Panc1 (cell line): Measurements from ENCODE around the gene NUP50. TPM values are rescaled to one million over a fixed set of nuclear protein-coding genes. Genes with fewer than 3 reads are reported as not detected.

Experiments used
- ATAC-seq: fragments of 200-7000 bp; cut with Tn5 transposase; 2 replicates; pipeline ENCODE4 v1.9.1; 2020; ENCODE audit warnings: mild to moderate bottlenecking, moderate library complexity
- BruUV-seq: library from RNA; stranded (reverse); fragments of 400-500 nt; replicated peaks from 2 replicates; lab custom pipeline; 2021; lab: Mats Ljungman, UMichigan
- CTCF ChIA-PET: fragments of 300-600 bp; sonication (Branson Sonifier 250); formaldehyde crosslinking; loops from one replicate; lab custom pipeline; 2022; ENCODE audit warnings: antibody characterized with exemption; lab: Charles Lee
- POLR2A ChIA-PET: fragments of 300-600 bp; sonication (Branson Sonifier 250); formaldehyde crosslinking; loops from one replicate; lab custom pipeline; 2022; ENCODE audit warnings: antibody characterized with exemption; lab: Charles Lee
- DNase-seq: peaks from one replicate; pipeline ENCODE4 v3.0.0-alpha.2; 2010; ENCODE audit warnings: low read depth, low spot score
- H3K27ac ChIP-seq: 2 replicates; pipeline ENCODE4 v1.5.1; 2011; ENCODE audit warnings: mild to moderate bottlenecking, low read length, inconsistent platforms
- H3K27me3 ChIP-seq: fragments of 200-500 bp; sonication (Bioruptor generic); 2 replicates; pipeline ENCODE4 v1.6.0; 2014; ENCODE audit warnings: low read length, inconsistent platforms; ENCODE audit not compliant: control insufficient read depth, insufficient read depth
- H3K36me3 ChIP-seq: fragments of 200-500 bp; sonication (Bioruptor generic); 2 replicates; pipeline ENCODE4 v1.5.1; 2014; ENCODE audit warnings: inconsistent platforms, mild to moderate bottlenecking, low read length, moderate library complexity; ENCODE audit not compliant: control insufficient read depth, insufficient read depth
- H3K4me1 ChIP-seq: 2 replicates; pipeline ENCODE4 v1.5.1; 2011; ENCODE audit warnings: inconsistent platforms, mild to moderate bottlenecking, low read length, moderate library complexity; ENCODE audit not compliant: control insufficient read depth, insufficient read depth
- H3K4me3 ChIP-seq, 2 experiments: 2 replicates each; pipeline ENCODE4 v1.5.1; 2011 to 2012; ENCODE audit warnings: low read depth in 2 of 2, low read length in 2 of 2, mild to moderate bottlenecking in 2 of 2, inconsistent platforms in 1 of 2, moderate library complexity in 1 of 2
- H3K9me3 ChIP-seq: fragments of 200-500 bp; sonication (Bioruptor generic); 2 replicates; pipeline ENCODE4 v1.5.1; 2014; ENCODE audit warnings: low read depth, mild to moderate bottlenecking, inconsistent platforms, low read length, moderate library complexity; ENCODE audit not compliant: control insufficient read depth, insufficient read depth
- CTCF ChIP-seq: fragments of 450-650 bp; IDR thresholded peaks from 2 replicates; pipeline ENCODE4 v1.5.1; 2017; ENCODE audit warnings: mild to moderate bottlenecking
- POLR2AphosphoS5 ChIP-seq: IDR thresholded peaks from 2 replicates; pipeline ENCODE4 v1.6.1; 2012; ENCODE audit warnings: mild to moderate bottlenecking, low read depth, low read length, moderate library complexity
- REST ChIP-seq, 2 experiments: IDR thresholded peaks; 2 replicates each; pipeline ENCODE4 v1.6.1; 2011 to 2012; ENCODE audit warnings: low read depth in 2 of 2, control low read depth in 1 of 2, low read length in 1 of 2, mild to moderate bottlenecking in 1 of 2, moderate library complexity in 1 of 2; ENCODE audit not compliant: insufficient read depth in 1 of 2
- SIN3A ChIP-seq: IDR thresholded peaks from 2 replicates; pipeline ENCODE4 v1.6.1; 2012; ENCODE audit warnings: low read depth, mild to moderate bottlenecking, low read length, moderate library complexity, borderline replicate concordance; ENCODE audit not compliant: insufficient read depth
- TCF7L2 ChIP-seq: IDR thresholded peaks from 2 replicates; pipeline ENCODE4 v1.6.1; 2011; ENCODE audit warnings: mild to moderate bottlenecking, low read depth, low read length, inconsistent platforms
- in situ Hi-C: cut with HindIII; loops from 2 replicates; pipeline ENCODE4 v1.10.0; 2016; ENCODE audit warnings: low sequenced_read_pairs, low pct_unique_long_range_greater_than_20kb
- intact Hi-C: fragments of 100-400 bp; cut with micrococcal nuclease; formaldehyde crosslinking; loops from one replicate; pipeline ENCODE4 v1.10.0; 2022; ENCODE audit not compliant: unreplicated experiment
- total RNA-seq: library from RNA; stranded (reverse); gene quantifications from one replicate; pipeline ENCODE4 v1.2.1, GENCODE V29; 2021; ENCODE audit not compliant: unreplicated experiment

The NUP50 gene
- total RNA-seq, 1 experiment from 2014 or later, result 52.1 TPM

GRCh38 chr22:45155050-45155840, 8.5 kb upstream of the NUP50 start:
- BruUV-seq, result no TSS peak
- TF ChIP-seq CTCF (no peak), REST (IDR thresholded peaks at IDR 0.05; ENCODE audit: insufficient read depth in 1 of 2, low read depth in 2 of 2, low read length in 1 of 2) (no peak), POLR2AphosphoS5 (no peak), SIN3A (no peak), TCF7L2 (no peak)
- no peaks in the 10 kb centered on the region for H3K27me3 ChIP-seq
- peaks cover 11% of the 10 kb centered on the region for H3K4me1 ChIP-seq
- H3K36me3 ChIP-seq, result no peaks in the 10 kb centered on the region; the same call in 1 of the 2 replicates
- no peak overlapping the region for H3K27ac ChIP-seq
- POLR2A ChIA-PET, result no interaction called here
- H3K4me3 ChIP-seq, result no peak overlapping the region
- ATAC-seq (no peak; the same call in 1 of the 2 replicates), DNase-seq (no peak)
- in situ Hi-C loops, result no loop called here
- intact Hi-C loops, result no loop called here
- H3K9me3 ChIP-seq, result no peaks in the 10 kb centered on the region
- CTCF ChIA-PET, result no interaction called here

GRCh38 chr22:45157907-45158306, 5.8 kb upstream of the NUP50 start:
- H3K9me3 ChIP-seq, result no peaks in the 10 kb centered on the region
- DNase-seq, result no peak
- in situ Hi-C loops (no loop called here), intact Hi-C loops (no loop called here)
- no peak for ATAC-seq
- no peak overlapping the region for H3K4me3 ChIP-seq
- H3K27me3 ChIP-seq, result no peaks in the 10 kb centered on the region
- H3K27ac ChIP-seq, result no peak overlapping the region
- peaks cover 15% of the 10 kb centered on the region for H3K4me1 ChIP-seq
- no peak for TF ChIP-seq POLR2AphosphoS5
- TF ChIP-seq TCF7L2, result no peak
- no peak for TF ChIP-seq REST (IDR thresholded peaks at IDR 0.05; ENCODE audit: insufficient read depth in 1 of 2, low read depth in 2 of 2, low read length in 1 of 2)
- no peak for TF ChIP-seq CTCF
- ChIA-PET CTCF (no interaction called here), POLR2A (no interaction called here)
- H3K36me3 ChIP-seq, result no peaks in the 10 kb centered on the region; the same call in none of the 2 replicates
- BruUV-seq, result no TSS peak
